BE2C (cell line): ENCODE data around the gene COL6A2.
"Not testable (repeated sequence)": the region's sequence is repeated elsewhere in the genome, so short reads cannot be mapped to it uniquely, and the experiment has no call there.

Experiments
- DNase-seq: peaks from one replicate; pipeline ENCODE4 v3.0.0-alpha.2; 2020
- H3K27me3 ChIP-seq: fragments of 250-450 bp; sonication (Bioruptor Pico); 2 replicates; pipeline ENCODE4 v1.5.1; 2020; ENCODE audit warnings: mild to moderate bottlenecking
- H3K36me3 ChIP-seq: fragments of 250-450 bp; sonication (Bioruptor Pico); 2 replicates; pipeline ENCODE4 v1.5.1; 2020; ENCODE audit warnings: mild to moderate bottlenecking
- H3K4me1 ChIP-seq: fragments of 250-450 bp; sonication (Bioruptor Pico); 2 replicates; pipeline ENCODE4 v1.5.1; 2020
- H3K4me3 ChIP-seq: 2 replicates; pipeline ENCODE4 v1.5.1; 2011; ENCODE audit warnings: low read depth, low read length
- H3K9me3 ChIP-seq: fragments of 250-450 bp; sonication (Bioruptor Pico); 2 replicates; pipeline ENCODE4 v1.5.1; 2020
- TF ChIP-seq, protein P1 (sequence below): IDR thresholded peaks from 2 replicates; pipeline ENCODE4 v1.5.1; 2012; ENCODE audit warnings: mild to moderate bottlenecking, low read depth, low read length

Gene COL6A2

GRCh38 chr21:46144464-46145070 is 46.7 kb downstream of the COL6A2 start:
- Histone ChIP-seq H3K4me1 (peaks cover 6% of the 10 kb centered on the region; the same call in 1 of the 2 replicates), H3K27me3 (no peaks in the 10 kb centered on the region), H3K4me3 (no peak overlapping the region), H3K36me3 (no peaks in the 10 kb centered on the region), H3K9me3 (0 out of 2 replicates have a peak, but pooled peaks cover 5% of the 10 kb centered on the region)
- TF ChIP-seq, protein P1, sequence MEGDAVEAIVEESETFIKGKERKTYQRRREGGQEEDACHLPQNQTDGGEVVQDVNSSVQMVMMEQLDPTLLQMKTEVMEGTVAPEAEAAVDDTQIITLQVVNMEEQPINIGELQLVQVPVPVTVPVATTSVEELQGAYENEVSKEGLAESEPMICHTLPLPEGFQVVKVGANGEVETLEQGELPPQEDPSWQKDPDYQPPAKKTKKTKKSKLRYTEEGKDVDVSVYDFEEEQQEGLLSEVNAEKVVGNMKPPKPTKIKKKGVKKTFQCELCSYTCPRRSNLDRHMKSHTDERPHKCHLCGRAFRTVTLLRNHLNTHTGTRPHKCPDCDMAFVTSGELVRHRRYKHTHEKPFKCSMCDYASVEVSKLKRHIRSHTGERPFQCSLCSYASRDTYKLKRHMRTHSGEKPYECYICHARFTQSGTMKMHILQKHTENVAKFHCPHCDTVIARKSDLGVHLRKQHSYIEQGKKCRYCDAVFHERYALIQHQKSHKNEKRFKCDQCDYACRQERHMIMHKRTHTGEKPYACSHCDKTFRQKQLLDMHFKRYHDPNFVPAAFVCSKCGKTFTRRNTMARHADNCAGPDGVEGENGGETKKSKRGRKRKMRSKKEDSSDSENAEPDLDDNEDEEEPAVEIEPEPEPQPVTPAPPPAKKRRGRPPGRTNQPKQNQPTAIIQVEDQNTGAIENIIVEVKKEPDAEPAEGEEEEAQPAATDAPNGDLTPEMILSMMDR, result no peak
- no peak for DNase-seq

DNA sequence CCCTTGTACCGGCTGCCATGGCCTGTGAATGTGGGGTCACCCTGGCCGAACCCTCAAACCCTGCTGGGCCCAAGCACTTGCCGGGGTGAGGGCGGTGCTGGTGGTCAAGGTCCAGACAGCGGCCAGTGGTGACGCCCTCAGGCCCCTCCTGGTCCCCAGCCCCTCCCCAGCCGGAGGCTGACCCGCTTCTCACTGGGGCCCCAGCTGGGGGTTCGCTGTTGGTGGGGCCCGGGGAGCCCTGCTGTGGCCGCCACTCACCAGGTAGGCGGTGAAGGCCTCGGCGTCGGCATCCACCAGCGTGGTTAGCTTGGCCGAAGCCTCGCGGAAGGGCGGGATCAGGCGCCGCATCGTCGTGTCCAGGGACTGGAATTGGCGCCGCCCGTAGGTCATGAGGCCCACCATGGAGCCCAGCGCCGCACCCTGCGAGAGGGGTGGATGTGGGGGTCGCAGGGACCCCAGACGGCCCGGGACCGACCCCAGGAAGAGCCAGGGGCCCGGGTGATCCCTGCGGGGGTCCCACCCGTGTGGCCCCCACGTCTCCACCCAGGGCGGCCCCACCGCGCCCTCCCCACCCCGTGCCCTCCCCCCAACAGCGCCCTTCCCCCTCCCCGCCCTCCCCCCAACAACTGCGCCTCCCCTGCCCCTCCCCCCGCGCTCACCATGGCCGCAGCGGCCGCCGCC is 47.4 kb downstream of the COL6A2 start:
- TF ChIP-seq, protein P1, result no peak
- H3K9me3 ChIP-seq, result 0 out of 2 replicates have a peak, but pooled peaks cover 5% of the 10 kb centered on the region
- peaks cover 6% of the 10 kb centered on the region; the same call in 1 of the 2 replicates for H3K4me1 ChIP-seq
- no peaks in the 10 kb centered on the region for H3K27me3 ChIP-seq
- DNase-seq, result no peak
- H3K4me3 ChIP-seq, result no peak overlapping the region
- H3K36me3 ChIP-seq, result no peaks in the 10 kb centered on the region

DNA sequence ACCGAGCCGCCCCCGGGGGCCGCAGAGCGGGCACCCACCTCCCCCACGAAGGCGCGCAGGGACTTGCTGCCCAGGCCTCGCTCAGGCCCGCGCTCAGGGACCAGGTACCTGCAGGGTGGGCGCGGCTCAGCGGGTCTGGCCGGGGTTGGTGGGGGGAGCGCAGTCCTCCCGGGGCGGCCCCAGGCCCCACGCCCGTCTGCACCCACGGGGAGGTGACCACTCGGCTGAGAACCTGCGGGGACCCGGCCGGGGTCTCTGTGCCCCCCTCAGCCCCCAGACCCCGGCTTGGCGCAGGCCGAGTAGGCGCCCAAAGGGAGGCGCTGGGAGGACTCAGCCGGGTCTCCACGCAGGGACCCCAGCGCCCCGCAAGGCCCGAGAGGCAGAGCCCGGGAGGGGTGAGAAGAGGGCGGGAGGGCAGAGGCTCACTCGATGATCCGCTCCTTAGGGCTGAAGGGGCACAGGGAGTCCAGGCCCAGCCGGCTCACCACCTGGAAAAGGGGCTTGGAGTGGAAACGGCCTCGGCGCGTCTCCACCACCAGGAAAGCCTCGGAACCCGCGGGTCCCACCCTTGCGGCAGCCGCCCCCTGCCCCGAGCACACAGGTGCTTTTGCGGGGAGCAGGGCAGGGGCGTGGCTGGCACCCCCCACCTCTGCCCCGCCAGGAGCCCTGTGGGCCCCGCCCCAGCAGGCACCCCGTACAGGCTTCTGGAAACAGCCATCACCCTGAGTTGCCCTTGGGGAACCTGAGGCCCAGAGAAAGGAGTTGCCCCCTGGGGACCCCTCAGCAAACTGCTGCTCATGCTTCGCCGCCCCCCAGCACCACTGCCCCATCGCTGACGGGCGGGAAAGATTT is 48.2 kb downstream of the COL6A2 start:
- 0 out of 2 replicates have a peak, but pooled peaks cover 5% of the 10 kb centered on the region for H3K9me3 ChIP-seq
- no peak overlapping the region for H3K4me3 ChIP-seq
- no peaks in the 10 kb centered on the region for H3K27me3 ChIP-seq
- H3K36me3 ChIP-seq, result no peaks in the 10 kb centered on the region
- TF ChIP-seq, protein P1, result no peak
- H3K4me1 ChIP-seq, result peaks cover 6% of the 10 kb centered on the region; the same call in 1 of the 2 replicates
- DNase-seq, result peak; percentile 7

DNA sequence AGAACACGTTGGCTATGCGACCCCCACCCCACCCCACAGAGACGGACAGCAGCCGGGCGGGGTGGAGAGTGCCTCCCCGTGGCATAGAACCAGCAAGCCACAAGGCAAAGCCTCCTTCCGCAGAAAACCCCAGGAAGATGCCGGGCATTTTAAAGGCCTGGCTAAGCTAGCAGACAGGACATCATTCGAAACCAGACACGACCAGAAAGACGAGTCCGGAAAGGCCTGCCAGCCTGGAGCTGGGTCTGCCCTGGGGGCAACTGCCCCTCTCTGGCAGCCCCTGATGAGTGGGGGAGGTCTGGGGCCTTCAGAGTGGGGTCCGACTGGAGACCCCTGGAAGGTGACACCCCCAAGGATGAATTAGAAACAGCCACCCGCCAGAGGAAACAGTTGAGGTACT is 48.9 kb downstream of the COL6A2 start:
- H3K9me3 ChIP-seq, result 0 out of 2 replicates have a peak, but pooled peaks cover 5% of the 10 kb centered on the region
- peaks cover 6% of the 10 kb centered on the region; the same call in 1 of the 2 replicates for H3K4me1 ChIP-seq
- H3K36me3 ChIP-seq, result no peaks in the 10 kb centered on the region
- TF ChIP-seq, protein P1, result no peak
- no peaks in the 10 kb centered on the region for H3K27me3 ChIP-seq
- no peak overlapping the region for H3K4me3 ChIP-seq
- peak; percentile 28 for DNase-seq

DNA sequence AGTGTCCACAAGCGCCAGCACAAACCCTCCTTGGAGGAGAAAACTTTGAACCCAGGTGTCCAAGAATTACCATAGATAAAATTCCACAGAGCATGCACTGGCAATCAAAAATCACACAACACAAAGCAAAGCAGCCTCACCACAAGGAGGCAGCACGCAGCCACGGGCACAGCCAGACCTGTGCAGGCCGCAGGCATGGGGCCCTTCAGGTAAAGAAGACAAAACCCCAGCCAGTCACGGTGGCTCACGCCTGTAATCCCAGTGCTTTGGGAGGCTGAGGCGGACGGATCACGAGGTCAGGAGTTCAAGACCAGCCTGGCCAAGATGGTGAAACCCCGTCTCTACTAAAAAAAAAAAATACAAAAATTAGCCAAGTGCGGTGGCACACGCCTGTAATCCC is 49.5 kb downstream of the COL6A2 start:
- not testable (repeated sequence) for H3K36me3 ChIP-seq, H3K27me3 ChIP-seq, H3K9me3 ChIP-seq, H3K4me3 ChIP-seq, H3K4me1 ChIP-seq
- TF ChIP-seq, protein P1, result peak; percentile 85
- DNase-seq, result peak; percentile 74
